ENCODE measurements around the gene CACNB4.

- TF ChIP-seq CBX3 (IDR thresholded peaks at IDR 0.05; ENCODE audit: low read depth) (peak; percentile 40; the same call in 1 of the 2 replicates), EZH2phosphoT487 (IDR thresholded peaks at IDR 0.05; ENCODE audit: borderline replicate concordance) (no peak), REST (IDR thresholded peaks at IDR 0.05; ENCODE audit: low read depth) (no peak), POLR2AphosphoS5 (IDR thresholded peaks at IDR 0.05; ENCODE audit: low read depth, low read length) (peak; percentile 97), ZNF274 (IDR thresholded peaks at IDR 0.05; ENCODE audit: low read depth, low read length) (no peak), CTCF (IDR thresholded peaks at IDR 0.05 in 2 of 3, conservative IDR thresholded peaks at IDR 0.05 in 1 of 3; ENCODE audit: borderline replicate concordance in 1 of 3, insufficient read depth in 1 of 3, low read depth in 2 of 3, low read length in 2 of 3) (no peak), POLR2A (IDR thresholded peaks at IDR 0.05; ENCODE audit: borderline replicate concordance, extremely low read depth, insufficient read depth, insufficient read length) (peak; percentile 92), FOSL1 (IDR thresholded peaks at IDR 0.05; ENCODE audit: low read depth) (no peak), EGR1 (IDR thresholded peaks at IDR 0.05; ENCODE audit: low read depth) (no peak), ATF3 (IDR thresholded peaks at IDR 0.05) (no peak), YY1 (IDR thresholded peaks at IDR 0.05; ENCODE audit: extremely low read depth, insufficient replicate concordance, low read depth, low read length) (peak; percentile 63)
- TF ChIP-seq, protein P1, sequence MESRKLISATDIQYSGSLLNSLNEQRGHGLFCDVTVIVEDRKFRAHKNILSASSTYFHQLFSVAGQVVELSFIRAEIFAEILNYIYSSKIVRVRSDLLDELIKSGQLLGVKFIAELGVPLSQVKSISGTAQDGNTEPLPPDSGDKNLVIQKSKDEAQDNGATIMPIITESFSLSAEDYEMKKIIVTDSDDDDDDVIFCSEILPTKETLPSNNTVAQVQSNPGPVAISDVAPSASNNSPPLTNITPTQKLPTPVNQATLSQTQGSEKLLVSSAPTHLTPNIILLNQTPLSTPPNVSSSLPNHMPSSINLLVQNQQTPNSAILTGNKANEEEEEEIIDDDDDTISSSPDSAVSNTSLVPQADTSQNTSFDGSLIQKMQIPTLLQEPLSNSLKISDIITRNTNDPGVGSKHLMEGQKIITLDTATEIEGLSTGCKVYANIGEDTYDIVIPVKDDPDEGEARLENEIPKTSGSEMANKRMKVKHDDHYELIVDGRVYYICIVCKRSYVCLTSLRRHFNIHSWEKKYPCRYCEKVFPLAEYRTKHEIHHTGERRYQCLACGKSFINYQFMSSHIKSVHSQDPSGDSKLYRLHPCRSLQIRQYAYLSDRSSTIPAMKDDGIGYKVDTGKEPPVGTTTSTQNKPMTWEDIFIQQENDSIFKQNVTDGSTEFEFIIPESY (IDR thresholded peaks at IDR 0.05; ENCODE audit: extremely low read depth, insufficient replicate concordance, low read length): peak; percentile 84
Measured at GRCh38 chr2:151828143-151828889, 270.5 kb downstream of the CACNB4 start, which contains the start of gene ARL5A.

Data from HCT116 (cell line).